H1 (cell line): Measurements from ENCODE around the gene STAG1. TPM values are rescaled to one million over a fixed set of nuclear protein-coding genes. Genes with fewer than 3 reads are reported as not detected.

Source experiments
- CTCF ChIA-PET: fragments of 300-600 bp; sonication (Branson Sonifier 250); formaldehyde crosslinking; loops from one replicate; lab custom pipeline; 2021; ENCODE audit not compliant: partially characterized antibody; lab: Charles Lee
- POLR2A ChIA-PET: fragments of 300-600 bp; sonication (Branson Sonifier 250); formaldehyde crosslinking; loops from one replicate; lab custom pipeline; 2021; ENCODE audit warnings: inconsistent platforms; ENCODE audit not compliant: partially characterized antibody; lab: Charles Lee
- DNase-seq, 2 experiments: peaks; one replicate each; pipeline versions ENCODE4 v3.0.0 to v3.0.0-alpha.2; 2010 to 2022; ENCODE audit warnings: low spot score in 2 of 2, low read depth in 1 of 2, mixed read lengths in 1 of 2
- FAIRE-seq: peaks from 2 replicates; lab custom pipeline; 2011; peaks lifted over from hg19 to GRCh38; lab: Jason Lieb, UNC
- H2AFZ ChIP-seq: 2 replicates; pipeline ENCODE4 v1.8.1; 2012; ENCODE audit warnings: low read length, inconsistent platforms
- H2AK5ac ChIP-seq: 2 replicates; pipeline ENCODE4 v1.6.1; 2013; ENCODE audit warnings: low read depth, low read length
- H2BK120ac ChIP-seq: replicated peaks from 2 replicates; pipeline ENCODE3; 2013; ENCODE audit warnings: low read depth, low read length, inconsistent platforms
- H2BK12ac ChIP-seq: 2 replicates; pipeline ENCODE4 v1.6.1; 2013; ENCODE audit warnings: low read depth, low read length
- H2BK15ac ChIP-seq: 2 replicates; pipeline ENCODE4 v1.6.1; 2013; ENCODE audit warnings: low read length
- H2BK20ac ChIP-seq: 2 replicates; pipeline ENCODE4 v1.6.1; 2013; ENCODE audit warnings: low read length
- H2BK5ac ChIP-seq: 2 replicates; pipeline ENCODE4 v1.6.1; 2013; ENCODE audit warnings: low read depth, low read length
- H3K14ac ChIP-seq: 2 replicates; pipeline ENCODE4 v1.6.1; 2013; ENCODE audit warnings: inconsistent platforms; ENCODE audit not compliant: insufficient read length
- H3K18ac ChIP-seq: 2 replicates; pipeline ENCODE4 v1.6.1; 2013; ENCODE audit warnings: low read length; ENCODE audit errors: extremely low read depth
- H3K23ac ChIP-seq: 2 replicates; pipeline ENCODE4 v1.6.1; 2013; ENCODE audit warnings: inconsistent platforms; ENCODE audit not compliant: insufficient read length
- H3K23me2 ChIP-seq: 2 replicates; pipeline ENCODE4 v1.6.1; 2013; ENCODE audit warnings: low read depth, low read length
- H3K27ac ChIP-seq: 2 replicates; pipeline ENCODE4 v1.6.1; 2011; ENCODE audit warnings: low read depth, low read length, inconsistent platforms
- H3K27me3 ChIP-seq, 4 experiments: replicated peaks in 1 of 4; 1 replicate in 1 of 4; 2 replicates in 3 of 4; pipeline versions ENCODE4 v1.6.1 to v1.8.1; 2011 to 2013; ENCODE audit warnings: low read length in 3 of 4, mild to moderate bottlenecking in 3 of 4, inconsistent platforms in 2 of 4, mixed read lengths in 2 of 4, moderate library complexity in 1 of 4; ENCODE audit not compliant: control insufficient read depth in 3 of 4, insufficient read depth in 3 of 4; ENCODE audit errors: extremely low read depth in 1 of 4
- H3K36me3 ChIP-seq, 4 experiments: 2 replicates each; pipeline versions ENCODE4 v1.6.1 to v1.8.1; 2011 to 2013; ENCODE audit warnings: mild to moderate bottlenecking in 4 of 4, low read length in 3 of 4, moderate library complexity in 2 of 4, control low read depth in 1 of 4, inconsistent platforms in 1 of 4; ENCODE audit not compliant: insufficient read depth in 4 of 4, control insufficient read depth in 2 of 4
- H3K4ac ChIP-seq: replicated peaks from 2 replicates; pipeline ENCODE3; 2013; ENCODE audit warnings: low read length, low read depth, mixed read lengths, inconsistent platforms; ENCODE audit not compliant: insufficient read length
- H3K4me1 ChIP-seq, 4 experiments: replicated peaks in 1 of 4; 1 replicate in 1 of 4; 2 replicates in 3 of 4; pipeline versions ENCODE4 v1.6.1 to v1.8.1; 2011 to 2013; ENCODE audit warnings: low read length in 3 of 4, inconsistent platforms in 2 of 4, mixed read lengths in 1 of 4; ENCODE audit not compliant: insufficient read depth in 4 of 4, control insufficient read depth in 3 of 4
- H3K4me2 ChIP-seq, 2 experiments: 2 replicates each; pipeline versions ENCODE4 v1.6.1 to v1.8.1; 2011 to 2013; ENCODE audit warnings: low read depth in 2 of 2, low read length in 2 of 2, control low read depth in 1 of 2, inconsistent platforms in 1 of 2, mild to moderate bottlenecking in 1 of 2; ENCODE audit not compliant: insufficient read depth in 1 of 2
- H3K4me3 ChIP-seq, 4 experiments: fragments of 200-600, 300-600 bp in 1 of 4; sonication (generic), shearing (Covaris generic), sonication (Bioruptor Twin) in 1 of 4; 2 replicates each; pipeline versions ENCODE4 v1.5.1 to v1.8.1; 2011 to 2016; ENCODE audit warnings: low read length in 4 of 4, low read depth in 3 of 4, control low read depth in 2 of 4, inconsistent platforms in 2 of 4, mild to moderate bottlenecking in 2 of 4, mixed read lengths in 1 of 4, moderate library complexity in 1 of 4; ENCODE audit not compliant: insufficient read depth in 2 of 4; ENCODE audit errors: extremely low read depth in 1 of 4
- H3K56ac ChIP-seq: replicated peaks from 2 replicates; pipeline ENCODE3; 2013; ENCODE audit warnings: low read depth, mild to moderate bottlenecking, mixed read lengths, low read length, inconsistent platforms; ENCODE audit not compliant: insufficient read length
- H3K79me1 ChIP-seq: 2 replicates; pipeline ENCODE4 v1.6.1; 2013; ENCODE audit warnings: low read depth, low read length, control low read depth
- H3K79me2 ChIP-seq, 2 experiments: 2 replicates each; pipeline versions ENCODE4 v1.6.1 to v1.8.1; 2012 to 2013; ENCODE audit warnings: low read length in 2 of 2, mild to moderate bottlenecking in 2 of 2, inconsistent platforms in 1 of 2; ENCODE audit not compliant: insufficient read depth in 2 of 2, control insufficient read depth in 1 of 2
- H3K9ac ChIP-seq, 4 experiments: replicated peaks in 1 of 4; 1 replicate in 1 of 4; 2 replicates in 3 of 4; pipeline versions ENCODE4 v1.6.1 to v1.8.1; 2011 to 2013; ENCODE audit warnings: low read depth in 3 of 4, low read length in 3 of 4, control low read depth in 2 of 4, mild to moderate bottlenecking in 2 of 4, moderate library complexity in 2 of 4, inconsistent platforms in 1 of 4; ENCODE audit errors: extremely low read depth in 1 of 4
- H3K9me3 ChIP-seq, 2 experiments: 2 replicates each; pipeline versions ENCODE4 v1.6.1 to v1.8.1; 2012 to 2013; ENCODE audit warnings: mild to moderate bottlenecking in 2 of 2, moderate library complexity in 2 of 2, control low read depth in 1 of 2, inconsistent platforms in 1 of 2, low read depth in 1 of 2, low read length in 1 of 2, mixed read lengths in 1 of 2; ENCODE audit not compliant: insufficient read depth in 2 of 2
- H4K20me1 ChIP-seq, 2 experiments: replicated peaks in 1 of 2; 2 replicates each; pipeline versions ENCODE3 to v1.8.1; 2011 to 2013; ENCODE audit warnings: inconsistent platforms in 2 of 2, low read length in 2 of 2, mild to moderate bottlenecking in 1 of 2; ENCODE audit not compliant: insufficient read depth in 2 of 2, control insufficient read depth in 1 of 2
- H4K5ac ChIP-seq: 2 replicates; pipeline ENCODE4 v1.6.1; 2013; ENCODE audit warnings: low read length, low read depth, mixed read lengths, inconsistent platforms; ENCODE audit not compliant: insufficient read length
- H4K8ac ChIP-seq: 2 replicates; pipeline ENCODE4 v1.8.0; 2013; ENCODE audit warnings: mild to moderate bottlenecking, moderate library complexity, low read length, inconsistent platforms; ENCODE audit not compliant: insufficient read depth; ENCODE audit errors: extremely low read depth
- H4K91ac ChIP-seq: replicated peaks from 2 replicates; pipeline ENCODE3; 2013; ENCODE audit warnings: low read length, mixed read lengths, inconsistent platforms; ENCODE audit not compliant: insufficient read length
- CBX8 ChIP-seq: fragments of 300-800, 300-1000 bp; sonication (generic); IDR thresholded peaks from 2 replicates; pipeline ENCODE4 v1.7.1; 2016; ENCODE audit warnings: low read depth, low read length, borderline replicate concordance
- EGR1 ChIP-seq: IDR thresholded peaks from 2 replicates; pipeline ENCODE4 v1.6.1; 2011; ENCODE audit warnings: low read depth, low read length, borderline replicate concordance
- GABPA ChIP-seq: IDR thresholded peaks from 2 replicates; pipeline ENCODE4 v1.6.1; 2011; ENCODE audit warnings: mild to moderate bottlenecking, low read length, moderate library complexity, borderline replicate concordance; ENCODE audit not compliant: insufficient read depth
- GTF2F1 ChIP-seq: IDR thresholded peaks from 2 replicates; pipeline ENCODE4 v1.6.1; 2012; ENCODE audit warnings: low read depth, low read length, improper control_type of control experiment, borderline replicate concordance
- MAX ChIP-seq: IDR thresholded peaks from 2 replicates; pipeline ENCODE4 v1.6.1; 2012; ENCODE audit warnings: inconsistent platforms
- NANOG ChIP-seq: IDR thresholded peaks from 2 replicates; pipeline ENCODE4 v1.6.1; 2011; ENCODE audit warnings: low read length, low read depth, mild to moderate bottlenecking, inconsistent platforms; ENCODE audit not compliant: insufficient read depth, poor library complexity, severe bottlenecking
- POU5F1 ChIP-seq: IDR thresholded peaks from 2 replicates; pipeline ENCODE4 v1.6.1; 2011; ENCODE audit warnings: low read depth, mild to moderate bottlenecking, low read length, moderate library complexity
- TBP ChIP-seq: IDR thresholded peaks from 2 replicates; pipeline ENCODE4 v1.6.1; 2011; ENCODE audit warnings: low read depth, low read length, improper control_type of control experiment
- YY1 ChIP-seq: IDR thresholded peaks from 2 replicates; pipeline ENCODE4 v1.6.1; 2011; ENCODE audit warnings: low read depth, mild to moderate bottlenecking, low read length
- WGBS, 2 experiments: shearing (Covaris generic) in 1 of 2; methylation state at CpG; one replicate each; pipeline versions ENCODE4 v1.1.6 to v1.1.7; 2013 to 2015; ENCODE audit warnings: low lambda C conversion rate in 2 of 2, mixed read lengths in 2 of 2, inconsistent platforms in 1 of 2, low coverage in 1 of 2, missing lambda C conversion rate in 1 of 2; ENCODE audit not compliant: insufficient replicate concordance in 2 of 2, insufficient coverage in 1 of 2, insufficient read length in 1 of 2; ENCODE audit errors: extremely low coverage in 1 of 2, missing lambda C conversion rate in 1 of 2; 5-methylcytosine and 5-hydroxymethylcytosine counted together
- polyA plus RNA-seq, 7 experiments: library from polyadenylated mRNA; depleted of rRNA in 3 of 7; stranded (reverse) in 5 of 7; unstranded in 2 of 7; fragments of >200 nt in 5 of 7; fragments of 200-250 nt in 2 of 7; gene quantifications; 1 replicate in 5 of 7; 2 replicates in 1 of 7; 4 replicates in 1 of 7; pipeline versions ENCODE4 v1.2.1 to v1.2.3, GENCODE V29; 2011 to 2013; ENCODE audit warnings: missing spikeins in 2 of 7, mixed read lengths in 2 of 7
- total RNA-seq: library from RNA; stranded (reverse); fragmentation: NEBNext Ultra II Directional; extraction: Animal tissue kit (Norgen Biotek cat#: 25700); gene quantifications from 2 replicates; pipeline ENCODE4 v1.2.1, GENCODE V29; 2021

Gene STAG1
- total and polyA plus RNA-seq, 2 of the 8 experiments (the other 6 are each of a cell fraction or from before 2014, with no cell fraction given) = 4.6 to 23.4 TPM

- CTCF ChIA-PET = interaction anchor here (1.1 to 1.3 kb wide), 2 partner anchors 32 to 223 kb away, joined by 3 to 4 read pairs; no protein-coding TSS in a partner anchor
- WGBS, 2 experiments = 92% methylated on average over 3 of the region's 3 CpGs; no CpG with 5 or more reads in 1 of the 2 experiments
Observed at GRCh38 chr3:136790786-136791185, 38.6 kb upstream of the STAG1 start.

More at GRCh38 chr3:136790786-136791185, 38.6 kb upstream of the STAG1 start:
- H2BK20ac ChIP-seq = no peak overlapping the region
- H2BK15ac ChIP-seq = no peak overlapping the region
- H4K20me1 ChIP-seq = no peaks in the 10 kb centered on the region
- H3K18ac ChIP-seq = no peak overlapping the region
- H4K8ac ChIP-seq = no peak overlapping the region
- H3K27ac ChIP-seq = no peak overlapping the region
- H3K36me3 ChIP-seq = no peaks in the 10 kb centered on the region
- FAIRE-seq = no peak
- H2AK5ac ChIP-seq = no peak overlapping the region
- peaks cover 0 to 6% (median 4%) of the 10 kb centered on the region in 4 experiments; a peak in 4 of 7 replicates for H3K4me1 ChIP-seq
- H3K9me3 ChIP-seq = no peaks in the 10 kb centered on the region
- H2BK5ac ChIP-seq = no peak overlapping the region
- H3K56ac ChIP-seq = no peak overlapping the region
- H2BK120ac ChIP-seq = no peak overlapping the region
- H4K91ac ChIP-seq = no peak overlapping the region
- H3K23me2 ChIP-seq = no peaks in the 10 kb centered on the region; the same call in 1 of the 2 replicates
- DNase-seq = no peak
- no peak overlapping the region for H2BK12ac ChIP-seq
- H3K23ac ChIP-seq = no peak overlapping the region
- H3K79me1 ChIP-seq = no peaks in the 10 kb centered on the region
- H3K27me3 ChIP-seq = no peaks in the 10 kb centered on the region
- H2AFZ ChIP-seq = no peak overlapping the region
- H4K5ac ChIP-seq = no peak overlapping the region
- POLR2A ChIA-PET = no interaction called here
- no peak overlapping the region for H3K4me3 ChIP-seq
- H3K14ac ChIP-seq = no peak overlapping the region
- no peak overlapping the region for H3K4me2 ChIP-seq
- no peak overlapping the region for H3K4ac ChIP-seq
- TF ChIP-seq MAX (no peak), TBP (no peak), NANOG (no peak), EGR1 (no peak), GTF2F1 (no peak), POU5F1 (no peak), GABPA (no peak), CBX8 (no peak), YY1 (no peak)
- H3K79me2 ChIP-seq = no peaks in the 10 kb centered on the region
- no peak overlapping the region for H3K9ac ChIP-seq
